Left lung (tissue), 10 donors: ENCODE measurements around the gene CTNNAL1. TPM values are rescaled to one million over a fixed set of nuclear protein-coding genes. Genes with fewer than 3 reads are reported as not detected.

Experiments
- ATAC-seq: fragments of 200-7000 bp; cut with Tn5 transposase; one replicate; pipeline ENCODE4 v1.9.1; 2020; ENCODE audit warnings: moderate library complexity
- DNase-seq, 4 donors: peaks; one replicate each; pipeline ENCODE4 v3.0.0-alpha.2; 2013 to 2020
- H3K27ac ChIP-seq, 2 donors: fragments of 200-600 bp; sonication (generic) in 1 of 2; one replicate each; pipeline versions ENCODE4 v1.5.0 to v1.8.0; 2020 to 2021
- H3K27me3 ChIP-seq, 2 donors: fragments of 200-600 bp; sonication (generic) in 1 of 2; one replicate each; pipeline versions ENCODE4 v1.5.0 to v1.8.0; 2020 to 2021
- H3K36me3 ChIP-seq, 2 donors: fragments of 200-600 bp; sonication (generic) in 1 of 2; one replicate each; pipeline versions ENCODE4 v1.5.0 to v1.8.0; 2020 to 2021
- H3K4me1 ChIP-seq, 2 donors: fragments of 200-600 bp; one replicate each; pipeline ENCODE4 v1.8.0; 2021
- H3K4me3 ChIP-seq, 2 donors: fragments of 200-600 bp; sonication (generic) in 1 of 2; one replicate each; pipeline versions ENCODE4 v1.5.0 to v1.8.0; 2020 to 2021; ENCODE audit warnings: mild to moderate bottlenecking in 1 of 2
- H3K9me3 ChIP-seq, 2 donors: fragments of 200-600 bp; sonication (generic) in 1 of 2; one replicate each; pipeline versions ENCODE4 v1.5.0 to v1.8.0; 2020 to 2021
- CTCF ChIP-seq, 2 donors: fragments of 200-600 bp; sonication (generic) in 1 of 2; IDR thresholded peaks; one replicate each; pipeline versions ENCODE4 v1.5.0 to v1.8.0; 2021; ENCODE audit warnings: antibody characterized with exemption in 2 of 2
- intact Hi-C, 2 donors: fragments of 100-400 bp; cut with DNase I; formaldehyde crosslinking; loops; one replicate each; pipeline versions ENCODE4 v1.11.2 to v1.14.2; 2022
- polyA plus RNA-seq, 6 donors: library from polyadenylated mRNA; unstranded; fragments of 120-200 nt; gene quantifications; one replicate each; pipeline ENCODE4 v1.2.1, GENCODE V29; 2013; ENCODE audit not compliant: insufficient read length in 6 of 6
- total RNA-seq, 2 donors: library from RNA; stranded (reverse); fragmentation: NEBNext Ultra II Directional; extraction: Animal tissue kit (Norgen Biotek cat#: 25700); gene quantifications; one replicate each; pipeline ENCODE4 v1.2.1, GENCODE V29; 2021
- donor health status: DM: no; HTN: yes; CAD: no.
- donor health status: DM: no; HTN: no; CAD: no.

The CTNNAL1 gene
- total and polyA plus RNA-seq, 8 donors: 47.7 to 102 (median 87.8) TPM

- H3K27me3 ChIP-seq: no peaks in the 10 kb centered on the region
- H3K36me3 ChIP-seq: peaks cover 7 to 78% of the 10 kb centered on the region in 2 donors
- ATAC-seq: no peak
- no peak overlapping the region for H3K27ac ChIP-seq
- intact Hi-C loops: no loop called here
- H3K4me1 ChIP-seq: no peaks in the 10 kb centered on the region
- DNase-seq: no peak
- TF ChIP-seq CTCF (IDR thresholded peaks at IDR 0.05): no peak
- H3K9me3 ChIP-seq: no peaks in the 10 kb centered on the region
- H3K4me3 ChIP-seq: no peak overlapping the region
Measured at GRCh38 chr9:109052416-109052815, 39.1 kb upstream of the CTNNAL1 start.

GRCh38 chr9:109051733-109052132, 38.4 kb upstream of the CTNNAL1 start:
- Histone ChIP-seq H3K27ac (no peak overlapping the region), H3K9me3 (no peaks in the 10 kb centered on the region), H3K36me3 (peaks cover 7 to 78% of the 10 kb centered on the region in 2 donors), H3K27me3 (no peaks in the 10 kb centered on the region), H3K4me1 (no peaks in the 10 kb centered on the region), H3K4me3 (no peak overlapping the region)
- no peak for TF ChIP-seq CTCF (IDR thresholded peaks at IDR 0.05)
- DNase-seq: no peak
- intact Hi-C loops: no loop called here
- no peak for ATAC-seq

- Histone ChIP-seq H3K4me3 (no peak overlapping the region), H3K27me3 (no peaks in the 10 kb centered on the region), H3K9me3 (no peaks in the 10 kb centered on the region), H3K27ac (no peak overlapping the region), H3K36me3 (peaks cover 7 to 77% of the 10 kb centered on the region in 2 donors), H3K4me1 (no peaks in the 10 kb centered on the region)
- no peak for DNase-seq
- intact Hi-C loops: no loop called here
- ATAC-seq: no peak
- no peak for TF ChIP-seq CTCF (IDR thresholded peaks at IDR 0.05)
Measured at GRCh38 chr9:109050444-109050843, 37.1 kb upstream of the CTNNAL1 start.

DNA sequence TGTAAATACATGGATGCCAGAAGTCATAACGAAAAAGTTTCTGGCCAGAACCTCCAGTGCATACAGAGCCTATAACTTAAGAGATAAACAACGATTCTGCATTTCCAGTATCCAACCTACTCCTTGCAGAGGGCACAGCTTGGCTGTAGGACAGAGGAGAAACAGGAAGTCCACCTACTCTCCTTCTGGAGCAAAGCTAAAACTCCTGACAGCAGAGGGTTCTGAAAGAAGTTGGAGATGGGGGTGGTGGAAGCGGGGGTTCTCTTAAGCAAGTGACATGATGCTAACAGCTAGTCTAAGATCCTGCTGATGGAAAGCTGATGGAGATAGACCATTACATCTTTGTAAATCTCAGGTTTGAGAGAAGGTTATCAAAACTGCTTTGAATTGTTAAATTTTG, 35.5 kb upstream of the CTNNAL1 start:
- H3K9me3 ChIP-seq: no peaks in the 10 kb centered on the region
- intact Hi-C loops: no loop called here
- DNase-seq (no peak), ATAC-seq (no peak)
- no peaks in the 10 kb centered on the region for H3K27me3 ChIP-seq
- H3K36me3 ChIP-seq: peaks cover 7 to 84% of the 10 kb centered on the region in 2 donors
- no peak for TF ChIP-seq CTCF (IDR thresholded peaks at IDR 0.05)
- no peaks in the 10 kb centered on the region for H3K4me1 ChIP-seq
- no peak overlapping the region for H3K4me3 ChIP-seq
- no peak overlapping the region for H3K27ac ChIP-seq

DNA sequence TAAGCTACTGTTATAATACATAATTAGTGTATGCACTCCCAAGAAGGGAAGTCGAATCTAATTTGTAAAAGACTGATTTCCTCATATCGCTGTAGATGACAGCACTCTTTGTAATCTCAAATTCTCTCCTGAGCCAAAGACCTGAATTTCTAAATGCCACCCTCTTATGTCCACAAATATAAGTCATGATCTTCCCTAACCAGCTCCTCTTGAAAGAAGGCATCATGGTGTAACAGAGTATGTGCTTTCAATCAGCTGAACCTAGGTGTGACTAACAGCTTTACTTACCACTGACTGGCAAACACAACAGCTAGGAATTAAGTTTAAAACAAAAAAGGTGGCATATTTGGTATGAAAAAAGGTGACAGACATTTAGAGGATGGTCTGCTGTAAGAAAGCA, 34.0 kb upstream of the CTNNAL1 start:
- Histone ChIP-seq H3K27ac (no peak overlapping the region), H3K27me3 (no peaks in the 10 kb centered on the region), H3K9me3 (no peaks in the 10 kb centered on the region), H3K4me1 (no peaks in the 10 kb centered on the region), H3K4me3 (no peak overlapping the region), H3K36me3 (peaks cover 7 to 79% of the 10 kb centered on the region in 2 donors)
- intact Hi-C loops: no loop called here
- DNase-seq: no peak
- TF ChIP-seq CTCF (IDR thresholded peaks at IDR 0.05): no peak
- no peak for ATAC-seq
